SK-N-MC (cell line): ENCODE measurements around the gene C1QTNF5.

Experiments used
- EZH2 ChIP-seq: fragments of 200-600 bp; sonication (generic); IDR thresholded peaks from one replicate; pipeline ENCODE4 v1.6.1; 2017; ENCODE audit warnings: antibody characterized with exemption
- POLR2AphosphoS5 ChIP-seq: IDR thresholded peaks from 2 replicates; pipeline ENCODE4 v1.6.1; 2012; ENCODE audit warnings: mild to moderate bottlenecking, low read depth, low read length, borderline replicate concordance

DNA sequence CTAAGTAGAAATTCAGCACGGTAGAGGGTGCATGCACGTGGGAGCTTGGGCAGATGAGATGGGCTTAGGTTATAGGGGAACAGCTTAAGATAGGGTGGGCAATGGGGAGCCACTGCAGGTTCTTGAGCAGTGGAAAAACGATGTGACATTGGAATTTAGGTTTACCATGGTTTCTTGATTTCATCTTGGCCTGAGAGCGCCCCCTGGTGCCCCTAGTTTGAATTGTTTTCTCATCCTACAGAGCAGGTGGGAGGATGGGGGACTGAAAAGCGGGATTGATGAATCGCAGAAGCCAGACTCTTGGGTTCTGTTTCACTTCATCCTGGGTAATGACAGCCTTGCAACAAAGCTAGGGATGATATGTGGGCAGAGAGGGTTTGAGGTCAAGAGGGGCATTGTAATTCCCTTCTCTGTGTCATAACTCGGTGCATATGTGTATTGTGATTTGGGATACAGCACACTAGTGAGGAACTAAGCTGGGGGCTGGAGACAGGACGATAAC, 17.1 kb downstream of the C1QTNF5 start:
- TF ChIP-seq POLR2AphosphoS5 (no peak), EZH2 (no peak)
